Fibroblast of lung (primary cell): ENCODE data around the gene AGTR1. TPM values are rescaled to one million over a fixed set of nuclear protein-coding genes. Genes with fewer than 3 reads are reported as not detected.
A peak's percentile ranks its signal among the peaks of the same experiment; 100 is the strongest.

ENCODE experiments used
- DNase-seq, 2 donors: peaks; one replicate each; pipeline versions ENCODE4 v3.0.0 to v3.0.0-alpha.2; 2010; ENCODE audit warnings: low read depth in 2 of 2
- H2AFZ ChIP-seq: 2 replicates; pipeline ENCODE4 v1.5.1; 2012; ENCODE audit warnings: low read length, control low read depth, inconsistent platforms
- H3K27ac ChIP-seq: 2 replicates; pipeline ENCODE4 v1.5.1; 2011; ENCODE audit warnings: low read length, control low read depth; ENCODE audit not compliant: insufficient read depth
- H3K27me3 ChIP-seq: 2 replicates; pipeline ENCODE4 v1.5.1; 2011; ENCODE audit warnings: mild to moderate bottlenecking, low read length; ENCODE audit not compliant: control insufficient read depth, insufficient read depth
- H3K36me3 ChIP-seq: 2 replicates; pipeline ENCODE4 v1.5.1; 2011; ENCODE audit warnings: low read length; ENCODE audit not compliant: control insufficient read depth, insufficient read depth
- H3K4me1 ChIP-seq: 2 replicates; pipeline ENCODE4 v1.5.1; 2011; ENCODE audit warnings: low read length; ENCODE audit not compliant: control insufficient read depth, insufficient read depth; ENCODE audit errors: extremely low read depth
- H3K4me2 ChIP-seq: 2 replicates; pipeline ENCODE4 v1.5.1; 2011; ENCODE audit warnings: low read length, control low read depth; ENCODE audit not compliant: insufficient read depth; ENCODE audit errors: extremely low read depth
- H3K4me3 ChIP-seq, 4 experiments: fragments of 200-600 bp in 1 of 4; sonication (generic) in 1 of 4; replicated peaks in 1 of 4; 2 replicates each; pipeline ENCODE4 v1.5.1; 2011 to 2016; ENCODE audit warnings: low read length in 4 of 4, low read depth in 3 of 4, mild to moderate bottlenecking in 3 of 4, control low read depth in 2 of 4, inconsistent platforms in 1 of 4, mixed read lengths in 1 of 4; ENCODE audit not compliant: insufficient read depth in 1 of 4; ENCODE audit errors: control extremely low read depth in 1 of 4
- H3K79me2 ChIP-seq: 2 replicates; pipeline ENCODE4 v1.5.1; 2012; ENCODE audit warnings: mild to moderate bottlenecking, low read length, inconsistent platforms; ENCODE audit not compliant: control insufficient read depth, insufficient read depth
- H3K9ac ChIP-seq: 2 replicates; pipeline ENCODE4 v1.5.1; 2011; ENCODE audit warnings: mild to moderate bottlenecking, low read length, control low read depth; ENCODE audit not compliant: insufficient read depth
- H3K9me3 ChIP-seq: 2 replicates; pipeline ENCODE4 v1.5.1; 2012; ENCODE audit warnings: low read depth, low read length; ENCODE audit not compliant: control insufficient read depth, insufficient read depth
- H4K20me1 ChIP-seq: 2 replicates; pipeline ENCODE4 v1.5.1; 2011; ENCODE audit warnings: low read length; ENCODE audit not compliant: control insufficient read depth, insufficient read depth; ENCODE audit errors: extremely low read depth
- EZH2 ChIP-seq: IDR thresholded peaks from 2 replicates; pipeline ENCODE4 v1.5.1; 2012; ENCODE audit warnings: low read length, control low read depth, mild to moderate bottlenecking; ENCODE audit errors: missing control alignments
- polyA plus RNA-seq, 2 donors: library from polyadenylated mRNA; depleted of rRNA in 1 of 2; stranded (reverse) in 1 of 2; unstranded in 1 of 2; fragments of >200 nt; gene quantifications; 2 replicates each; pipeline ENCODE4 v1.2.1, GENCODE V29; 2011 to 2012; ENCODE audit warnings: missing spikeins in 1 of 2
- total RNA-seq: library from RNA; depleted of rRNA; stranded (reverse); fragments of >200 nt; gene quantifications from 2 replicates; pipeline ENCODE4 v1.2.1, GENCODE V29; 2014
- TF ChIP-seq, protein P1 (sequence below), 2 donors: IDR thresholded peaks in 1 of 2; conservative IDR thresholded peaks in 1 of 2; 1 replicate in 1 of 2; 2 replicates in 1 of 2; pipeline ENCODE4 v1.5.1; 2011 to 2012; ENCODE audit warnings: low read length in 2 of 2, control low read depth in 1 of 2, inconsistent platforms in 1 of 2, low read depth in 1 of 2, mild to moderate bottlenecking in 1 of 2

Gene AGTR1
- total and polyA plus RNA-seq, 2 donors (not counting 1 experiment from before 2014, with no cell fraction given), result 1.2 to 3.9 TPM

DNA sequence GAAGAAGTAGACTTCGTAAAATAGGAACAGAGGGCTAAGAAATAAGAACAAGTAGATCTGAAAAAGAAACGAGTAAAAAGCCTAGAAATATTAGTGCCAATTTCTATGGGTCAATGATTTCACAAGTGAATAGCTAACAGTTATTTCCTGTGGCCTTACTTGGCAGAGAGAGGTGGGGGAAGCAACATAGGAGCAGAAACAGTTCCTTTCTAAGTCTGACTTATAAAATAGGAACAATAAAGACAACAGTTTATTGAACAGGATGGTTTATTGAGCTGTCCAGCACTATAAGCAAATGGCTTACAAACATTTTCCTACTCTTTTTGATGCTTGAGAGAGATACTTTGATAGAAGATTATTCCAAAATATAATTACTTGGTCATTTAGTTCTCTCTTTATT is 37.9 kb downstream of the AGTR1 start:
- Histone ChIP-seq H3K79me2 (no peaks in the 10 kb centered on the region), H3K9ac (no peak overlapping the region), H3K4me1 (no peaks in the 10 kb centered on the region), H4K20me1 (no peaks in the 10 kb centered on the region), H3K27ac (no peak overlapping the region), H3K27me3 (no peaks in the 10 kb centered on the region), H3K36me3 (no peaks in the 10 kb centered on the region), H3K4me2 (no peak overlapping the region), H3K4me3 (no peak overlapping the region), H3K9me3 (no peaks in the 10 kb centered on the region), H2AFZ (no peak overlapping the region)
- peak in 1 of 2 donors; percentile 50 for DNase-seq
- TF ChIP-seq EZH2, result no peak
- TF ChIP-seq, protein P1, sequence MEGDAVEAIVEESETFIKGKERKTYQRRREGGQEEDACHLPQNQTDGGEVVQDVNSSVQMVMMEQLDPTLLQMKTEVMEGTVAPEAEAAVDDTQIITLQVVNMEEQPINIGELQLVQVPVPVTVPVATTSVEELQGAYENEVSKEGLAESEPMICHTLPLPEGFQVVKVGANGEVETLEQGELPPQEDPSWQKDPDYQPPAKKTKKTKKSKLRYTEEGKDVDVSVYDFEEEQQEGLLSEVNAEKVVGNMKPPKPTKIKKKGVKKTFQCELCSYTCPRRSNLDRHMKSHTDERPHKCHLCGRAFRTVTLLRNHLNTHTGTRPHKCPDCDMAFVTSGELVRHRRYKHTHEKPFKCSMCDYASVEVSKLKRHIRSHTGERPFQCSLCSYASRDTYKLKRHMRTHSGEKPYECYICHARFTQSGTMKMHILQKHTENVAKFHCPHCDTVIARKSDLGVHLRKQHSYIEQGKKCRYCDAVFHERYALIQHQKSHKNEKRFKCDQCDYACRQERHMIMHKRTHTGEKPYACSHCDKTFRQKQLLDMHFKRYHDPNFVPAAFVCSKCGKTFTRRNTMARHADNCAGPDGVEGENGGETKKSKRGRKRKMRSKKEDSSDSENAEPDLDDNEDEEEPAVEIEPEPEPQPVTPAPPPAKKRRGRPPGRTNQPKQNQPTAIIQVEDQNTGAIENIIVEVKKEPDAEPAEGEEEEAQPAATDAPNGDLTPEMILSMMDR (conservative IDR thresholded peaks at IDR 0.05 in 1 of 2, IDR thresholded peaks at IDR 0.05 in 1 of 2; ENCODE audit: low read depth in 1 of 2, low read length in 2 of 2), result no peak

DNA sequence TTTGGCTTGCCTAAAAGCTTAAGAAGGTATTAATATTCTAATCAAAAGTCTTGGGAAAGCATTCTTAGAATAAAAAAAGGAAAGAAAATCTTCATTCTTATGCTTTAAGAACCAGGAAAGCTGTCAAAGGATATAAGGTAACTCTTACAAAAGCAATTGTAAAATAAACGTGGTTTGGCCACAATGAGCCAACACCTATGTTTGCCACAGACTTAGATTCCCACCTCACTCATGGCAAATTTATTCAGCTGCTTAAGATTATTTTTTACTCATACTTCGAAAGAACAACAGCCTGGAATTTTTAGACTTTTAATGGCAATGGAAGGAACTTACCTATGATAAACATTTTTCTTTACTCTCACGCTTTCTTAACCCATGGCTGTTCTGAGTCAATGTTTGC is 38.4 kb downstream of the AGTR1 start:
- Histone ChIP-seq H3K27ac (no peak overlapping the region), H3K4me2 (no peak overlapping the region), H2AFZ (no peak overlapping the region), H3K27me3 (no peaks in the 10 kb centered on the region), H3K9ac (no peak overlapping the region), H3K4me1 (no peaks in the 10 kb centered on the region), H3K9me3 (no peaks in the 10 kb centered on the region), H3K4me3 (no peak overlapping the region), H3K79me2 (no peaks in the 10 kb centered on the region), H3K36me3 (no peaks in the 10 kb centered on the region), H4K20me1 (no peaks in the 10 kb centered on the region)
- no peak for DNase-seq
- no peak for TF ChIP-seq EZH2
- TF ChIP-seq, protein P1 (conservative IDR thresholded peaks at IDR 0.05 in 1 of 2, IDR thresholded peaks at IDR 0.05 in 1 of 2; ENCODE audit: low read depth in 1 of 2, low read length in 2 of 2), result no peak

DNA sequence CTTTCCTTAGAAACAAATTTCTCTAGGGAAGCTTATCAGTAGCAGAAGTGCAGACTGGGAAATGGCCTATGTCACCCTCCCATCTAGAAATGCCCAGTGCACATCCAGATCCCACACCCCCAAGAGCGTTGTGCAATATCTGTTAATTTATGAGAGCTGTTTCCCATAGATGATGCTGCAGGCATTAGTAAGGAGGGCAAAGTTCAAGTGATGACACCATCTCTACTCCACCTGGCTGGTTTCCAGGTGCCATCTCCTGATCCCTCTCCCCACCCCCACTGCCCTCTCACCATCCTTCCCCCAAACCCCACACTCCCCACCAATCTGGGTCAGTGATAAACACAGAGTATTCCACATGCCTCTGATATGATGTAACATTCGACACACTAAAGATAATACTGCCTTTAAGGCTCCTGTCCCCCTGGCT is 39.4 kb downstream of the AGTR1 start:
- H3K9ac ChIP-seq, result no peak overlapping the region
- H3K79me2 ChIP-seq, result no peaks in the 10 kb centered on the region
- no peak overlapping the region for H3K4me3 ChIP-seq
- no peaks in the 10 kb centered on the region for H3K4me1 ChIP-seq
- no peaks in the 10 kb centered on the region for H4K20me1 ChIP-seq
- DNase-seq, result peak in 1 of 2 donors; percentile 42
- H3K9me3 ChIP-seq, result no peaks in the 10 kb centered on the region
- no peak overlapping the region for H3K4me2 ChIP-seq
- H2AFZ ChIP-seq, result no peak overlapping the region
- H3K27ac ChIP-seq, result no peak overlapping the region
- no peaks in the 10 kb centered on the region for H3K27me3 ChIP-seq
- TF ChIP-seq EZH2, result no peak
- TF ChIP-seq, protein P1 (conservative IDR thresholded peaks at IDR 0.05 in 1 of 2, IDR thresholded peaks at IDR 0.05 in 1 of 2; ENCODE audit: low read depth in 1 of 2, low read length in 2 of 2), result no peak
- no peaks in the 10 kb centered on the region for H3K36me3 ChIP-seq
